ENCODE measurements around the gene CARD14. TPM values are rescaled to one million over a fixed set of nuclear protein-coding genes. Genes with fewer than 3 reads are reported as not detected.

CARD14 gene
- total RNA-seq, 6 experiments from 2014 or later = 0.20 to 0.29 (median 0.22) TPM; not detected in 3

GRCh38 chr17:80164185-80164584 is 5.6 kb upstream of the CARD14 start:
- Histone ChIP-seq H3K4me3 (no peak overlapping the region), H3K36me3 (no peaks in the 10 kb centered on the region), H3K27me3 (no peaks in the 10 kb centered on the region), H3K9me3 (no peaks in the 10 kb centered on the region), H3K27ac (no peak overlapping the region), H3K4me1 (no peaks in the 10 kb centered on the region)
- ATAC-seq (no peak), DNase-seq (no peak)
- TF ChIP-seq POLR2A (IDR thresholded peaks at IDR 0.05) (no peak), CTCF (IDR thresholded peaks at IDR 0.05) (no peak)
- WGBS (ENCODE audit: insufficient coverage, low coverage, low lambda C conversion rate, missing lambda C conversion rate) = 80% methylated on average over 11 of the region's 11 CpGs
- intact Hi-C loops (cut with DNase I) = no loop called here

GRCh38 chr17:80166446-80166845 is 3.4 kb upstream of the CARD14 start:
- no peaks in the 10 kb centered on the region for H3K36me3 ChIP-seq
- ATAC-seq (no peak), DNase-seq (no peak)
- H3K27ac ChIP-seq = no peak overlapping the region
- H3K27me3 ChIP-seq = no peaks in the 10 kb centered on the region
- TF ChIP-seq CTCF (IDR thresholded peaks at IDR 0.05) (no peak), POLR2A (IDR thresholded peaks at IDR 0.05) (no peak)
- no peaks in the 10 kb centered on the region for H3K9me3 ChIP-seq
- intact Hi-C loops (cut with DNase I) = no loop called here
- H3K4me1 ChIP-seq = no peaks in the 10 kb centered on the region
- WGBS (ENCODE audit: insufficient coverage, low coverage, low lambda C conversion rate, missing lambda C conversion rate) = 95% methylated on average over 1 of the region's 6 CpGs
- H3K4me3 ChIP-seq = no peak overlapping the region

GRCh38 chr17:80168371-80168770 is 1.5 kb upstream of the CARD14 start:
- Histone ChIP-seq H3K9me3 (no peaks in the 10 kb centered on the region), H3K4me1 (no peaks in the 10 kb centered on the region), H3K4me3 (no peak overlapping the region), H3K27me3 (no peaks in the 10 kb centered on the region), H3K27ac (no peak overlapping the region), H3K36me3 (no peaks in the 10 kb centered on the region)
- ATAC-seq = no peak
- TF ChIP-seq CTCF (IDR thresholded peaks at IDR 0.05) (no peak), POLR2A (IDR thresholded peaks at IDR 0.05) (no peak)
- DNase-seq = no peak
- intact Hi-C loops (cut with DNase I) = no loop called here
- WGBS (ENCODE audit: insufficient coverage, low coverage, low lambda C conversion rate, missing lambda C conversion rate) = 54% methylated on average over 2 of the region's 5 CpGs

GRCh38 chr17:80169107-80169506 is 723 bp upstream of the CARD14 start:
- H3K36me3 ChIP-seq = no peaks in the 10 kb centered on the region
- 85% methylated on average over 2 of the region's 5 CpGs for WGBS (ENCODE audit: insufficient coverage, low coverage, low lambda C conversion rate, missing lambda C conversion rate)
- no peak overlapping the region for H3K27ac ChIP-seq
- ATAC-seq = no peak
- H3K9me3 ChIP-seq = no peaks in the 10 kb centered on the region
- H3K4me1 ChIP-seq = no peaks in the 10 kb centered on the region
- DNase-seq = no peak
- H3K4me3 ChIP-seq = no peak overlapping the region
- no peaks in the 10 kb centered on the region for H3K27me3 ChIP-seq
- TF ChIP-seq CTCF (IDR thresholded peaks at IDR 0.05) = no peak
- TF ChIP-seq POLR2A (IDR thresholded peaks at IDR 0.05) = no peak
- intact Hi-C loops (cut with DNase I) = no loop called here

GRCh38 chr17:80171681-80172080 is 1.9 kb downstream of the CARD14 start:
- no peak overlapping the region for H3K4me3 ChIP-seq
- DNase-seq (no peak), ATAC-seq (no peak)
- H3K4me1 ChIP-seq = no peaks in the 10 kb centered on the region
- intact Hi-C loops (cut with DNase I) = no loop called here
- H3K27me3 ChIP-seq = no peaks in the 10 kb centered on the region
- H3K36me3 ChIP-seq = no peaks in the 10 kb centered on the region
- TF ChIP-seq CTCF (IDR thresholded peaks at IDR 0.05) (no peak), POLR2A (IDR thresholded peaks at IDR 0.05) (no peak)
- WGBS (ENCODE audit: insufficient coverage, low coverage, low lambda C conversion rate, missing lambda C conversion rate) = no CpG with 5 or more reads among the region's 7 CpGs
- no peak overlapping the region for H3K27ac ChIP-seq
- no peaks in the 10 kb centered on the region for H3K9me3 ChIP-seq

All from right lobe of liver (tissue), 6 donors.